Progenitor cell of endocrine pancreas (in vitro differentiated cells): ENCODE results near the gene GPR161. TPM values are rescaled to one million over a fixed set of nuclear protein-coding genes. Genes with fewer than 3 reads are reported as not detected.

ENCODE experiments used
- DNase-seq: peaks from one replicate; pipeline ENCODE4 v3.0.0; 2021; ENCODE audit warnings: low spot score; ENCODE audit not compliant: unreplicated experiment
- H3K27ac Mint-ChIP-seq: 2 replicates; pipeline ENCODE4 v1.8.0; 2021; ENCODE audit warnings: mild to moderate bottlenecking, moderate library complexity, mixed read lengths
- H3K27me3 Mint-ChIP-seq: 2 replicates; pipeline ENCODE4 v1.8.0; 2021; ENCODE audit warnings: mixed read lengths
- H3K36me3 Mint-ChIP-seq: 2 replicates; pipeline ENCODE4 v1.8.0; 2022; ENCODE audit warnings: mixed read lengths; ENCODE audit not compliant: insufficient read depth
- H3K4me1 Mint-ChIP-seq: 2 replicates; pipeline ENCODE4 v1.8.0; 2021; ENCODE audit warnings: low read depth, mixed read lengths
- H3K4me3 Mint-ChIP-seq: 2 replicates; pipeline ENCODE4 v1.8.0; 2021; ENCODE audit warnings: low read depth, mild to moderate bottlenecking, moderate library complexity, mixed read lengths
- H3K9me3 Mint-ChIP-seq: 2 replicates; pipeline ENCODE4 v1.8.0; 2021; ENCODE audit warnings: low read depth, mixed read lengths
- total RNA-seq: library from RNA; stranded (reverse); gene quantifications from 2 replicates; pipeline ENCODE4 v1.2.1, GENCODE V29; 2021
- TF ChIP-seq, protein P1 (sequence below): fragments of 200-600 bp; sonication (generic); IDR thresholded peaks from one replicate; pipeline ENCODE4 v1.5.0; 2021; ENCODE audit warnings: antibody characterized with exemption, mild to moderate bottlenecking; ENCODE audit not compliant: unreplicated experiment

GPR161 gene
- total RNA-seq, 1 donor from 2014 or later = 58.5 TPM

DNA sequence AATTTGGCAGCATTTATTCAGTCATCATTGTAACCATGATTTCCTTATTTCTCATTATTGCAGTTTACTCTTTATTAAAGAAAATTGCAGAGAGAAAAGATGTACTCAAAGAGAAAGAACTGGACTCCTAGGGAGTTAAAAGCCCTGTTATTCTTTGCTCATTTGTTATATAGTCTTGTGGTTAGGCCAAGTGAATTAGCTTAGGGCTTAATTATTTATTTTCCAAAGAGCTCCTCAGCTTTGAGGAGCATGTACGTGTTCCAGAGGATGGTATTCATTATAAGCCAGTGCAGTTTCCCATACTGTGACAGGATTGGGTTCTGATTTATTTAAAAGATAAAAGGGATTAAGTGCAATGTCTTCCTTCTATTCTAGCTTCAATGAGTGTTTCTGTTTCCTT, 86.4 kb downstream of the GPR161 start:
- Mint-ChIP-seq H3K36me3 (peaks cover 5% of the 10 kb centered on the region), H3K9me3 (no peaks in the 10 kb centered on the region), H3K27ac (peak overlapping the region; percentile 29), H3K4me3 (no peak overlapping the region), H3K27me3 (no peaks in the 10 kb centered on the region), H3K4me1 (no peaks in the 10 kb centered on the region)
- DNase-seq = no peak
- TF ChIP-seq, protein P1, sequence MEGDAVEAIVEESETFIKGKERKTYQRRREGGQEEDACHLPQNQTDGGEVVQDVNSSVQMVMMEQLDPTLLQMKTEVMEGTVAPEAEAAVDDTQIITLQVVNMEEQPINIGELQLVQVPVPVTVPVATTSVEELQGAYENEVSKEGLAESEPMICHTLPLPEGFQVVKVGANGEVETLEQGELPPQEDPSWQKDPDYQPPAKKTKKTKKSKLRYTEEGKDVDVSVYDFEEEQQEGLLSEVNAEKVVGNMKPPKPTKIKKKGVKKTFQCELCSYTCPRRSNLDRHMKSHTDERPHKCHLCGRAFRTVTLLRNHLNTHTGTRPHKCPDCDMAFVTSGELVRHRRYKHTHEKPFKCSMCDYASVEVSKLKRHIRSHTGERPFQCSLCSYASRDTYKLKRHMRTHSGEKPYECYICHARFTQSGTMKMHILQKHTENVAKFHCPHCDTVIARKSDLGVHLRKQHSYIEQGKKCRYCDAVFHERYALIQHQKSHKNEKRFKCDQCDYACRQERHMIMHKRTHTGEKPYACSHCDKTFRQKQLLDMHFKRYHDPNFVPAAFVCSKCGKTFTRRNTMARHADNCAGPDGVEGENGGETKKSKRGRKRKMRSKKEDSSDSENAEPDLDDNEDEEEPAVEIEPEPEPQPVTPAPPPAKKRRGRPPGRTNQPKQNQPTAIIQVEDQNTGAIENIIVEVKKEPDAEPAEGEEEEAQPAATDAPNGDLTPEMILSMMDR = no peak

DNA sequence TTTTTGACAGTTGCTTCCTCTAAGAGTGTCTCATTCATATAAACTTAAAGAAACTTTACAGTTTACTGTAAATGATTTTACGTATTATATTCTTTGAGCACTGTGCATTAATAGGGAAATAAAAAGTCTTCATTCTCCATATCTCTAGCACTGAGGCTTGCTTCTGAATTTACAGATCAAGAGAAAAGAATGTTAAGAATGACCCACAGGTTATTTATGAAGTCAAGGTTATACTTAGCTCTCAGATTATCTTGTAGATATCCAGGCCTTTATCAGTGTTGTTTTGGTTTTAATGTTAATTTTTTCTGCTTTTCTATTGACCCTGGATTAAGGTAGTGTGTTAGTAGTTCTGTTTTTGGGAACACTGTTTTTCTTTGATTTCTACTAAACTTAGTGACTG, 91.4 kb downstream of the GPR161 start:
- H3K4me1 Mint-ChIP-seq = no peaks in the 10 kb centered on the region
- peaks cover 24% of the 10 kb centered on the region for H3K36me3 Mint-ChIP-seq
- H3K9me3 Mint-ChIP-seq = no peaks in the 10 kb centered on the region
- no peak overlapping the region for H3K4me3 Mint-ChIP-seq
- peak overlapping the region; percentile 54 for H3K27ac Mint-ChIP-seq
- no peaks in the 10 kb centered on the region for H3K27me3 Mint-ChIP-seq
- TF ChIP-seq, protein P1 = no peak
- DNase-seq = no peak

DNA sequence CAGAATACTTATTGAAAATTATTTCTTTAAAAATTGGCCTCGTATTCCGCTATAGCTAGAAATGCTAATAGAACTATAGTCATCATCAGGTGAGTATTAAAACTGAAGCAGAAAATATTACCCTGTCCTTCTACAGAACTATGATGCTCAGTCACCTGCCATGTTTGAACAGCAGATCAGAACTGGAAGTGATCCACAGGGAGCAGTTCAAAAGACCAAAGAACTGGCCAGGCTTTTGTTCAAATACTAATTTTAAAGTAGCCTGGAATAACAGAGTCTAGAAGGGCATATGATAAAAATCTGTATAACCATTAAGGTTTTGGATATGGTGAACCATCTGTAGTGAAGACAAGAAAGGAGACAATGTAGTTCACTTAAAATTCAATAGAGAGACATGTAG, 94.4 kb downstream of the GPR161 start:
- TF ChIP-seq, protein P1 = no peak
- Mint-ChIP-seq H3K27me3 (no peaks in the 10 kb centered on the region), H3K9me3 (no peaks in the 10 kb centered on the region), H3K4me1 (no peaks in the 10 kb centered on the region), H3K4me3 (no peak overlapping the region), H3K27ac (no peak overlapping the region), H3K36me3 (peaks cover 20% of the 10 kb centered on the region)
- no peak for DNase-seq

DNA sequence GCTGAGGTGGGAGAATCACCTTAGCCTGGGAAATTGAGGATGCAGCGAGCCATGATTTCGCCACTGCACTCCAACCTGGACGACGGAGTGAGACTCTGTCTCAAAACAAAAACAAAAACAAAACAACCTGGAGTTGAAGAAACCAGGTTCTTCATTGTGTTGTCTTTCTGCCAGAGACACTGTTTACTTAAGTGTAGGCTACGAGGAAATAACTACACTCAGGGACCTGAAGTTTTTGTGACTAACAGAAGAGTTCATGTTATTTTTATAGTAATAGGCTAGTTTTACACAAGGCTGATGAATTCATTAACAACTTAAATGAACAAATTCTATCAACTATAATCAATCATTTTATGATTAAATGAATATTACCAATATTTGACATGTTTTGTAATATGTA, 101.4 kb downstream of the GPR161 start:
- no peak for DNase-seq
- H3K27ac Mint-ChIP-seq = no peak overlapping the region
- H3K4me1 Mint-ChIP-seq = no peaks in the 10 kb centered on the region
- H3K4me3 Mint-ChIP-seq = no peak overlapping the region
- H3K36me3 Mint-ChIP-seq = peaks cover 2% of the 10 kb centered on the region
- no peaks in the 10 kb centered on the region for H3K9me3 Mint-ChIP-seq
- TF ChIP-seq, protein P1 = no peak
- no peaks in the 10 kb centered on the region for H3K27me3 Mint-ChIP-seq

DNA sequence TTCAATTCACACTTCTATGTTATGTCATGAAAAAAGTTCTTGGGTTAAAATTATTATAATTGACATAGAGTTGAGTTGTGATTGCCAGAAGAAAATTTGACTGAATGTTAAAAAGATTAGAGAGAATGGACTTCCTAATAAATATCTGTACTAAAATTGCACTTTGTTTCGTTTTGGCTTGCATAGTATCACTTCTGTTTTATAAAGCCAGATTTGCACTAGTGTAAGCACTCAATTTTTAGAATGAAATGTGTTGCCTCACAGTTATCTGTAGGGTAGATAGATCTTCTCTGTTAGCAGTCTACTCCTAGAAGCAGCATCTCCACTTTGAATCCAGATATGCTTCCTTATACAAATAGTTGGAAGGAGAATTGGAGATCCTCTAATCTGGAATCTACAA, 104.7 kb downstream of the GPR161 start:
- no peak overlapping the region for H3K27ac Mint-ChIP-seq
- no peak for DNase-seq
- H3K4me1 Mint-ChIP-seq = no peaks in the 10 kb centered on the region
- no peaks in the 10 kb centered on the region for H3K9me3 Mint-ChIP-seq
- peaks cover 2% of the 10 kb centered on the region for H3K36me3 Mint-ChIP-seq
- H3K27me3 Mint-ChIP-seq = no peaks in the 10 kb centered on the region
- H3K4me3 Mint-ChIP-seq = no peak overlapping the region
- TF ChIP-seq, protein P1 = no peak

DNA sequence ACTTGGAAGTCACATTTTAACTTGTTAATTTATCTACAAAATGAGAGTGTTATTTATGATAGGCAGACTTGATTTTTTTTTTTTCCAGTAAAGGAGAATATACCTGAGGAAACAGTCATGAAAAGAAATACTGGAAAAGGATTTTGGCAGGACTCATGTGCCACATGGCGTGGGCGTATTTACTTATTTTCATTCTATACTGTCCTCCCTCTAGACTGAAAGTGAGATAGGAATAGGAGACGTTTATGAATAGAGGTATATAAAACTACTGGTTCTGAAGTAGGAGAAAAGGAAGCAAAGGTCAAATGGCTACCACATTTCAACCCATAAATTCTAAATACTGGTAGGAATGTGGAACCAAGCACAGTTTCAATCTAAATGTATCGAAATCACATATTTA, 105.1 kb downstream of the GPR161 start:
- no peaks in the 10 kb centered on the region for H3K4me1 Mint-ChIP-seq
- DNase-seq = no peak
- H3K9me3 Mint-ChIP-seq = no peaks in the 10 kb centered on the region
- no peak overlapping the region for H3K27ac Mint-ChIP-seq
- H3K36me3 Mint-ChIP-seq = peaks cover 2% of the 10 kb centered on the region
- H3K4me3 Mint-ChIP-seq = no peak overlapping the region
- TF ChIP-seq, protein P1 = no peak
- H3K27me3 Mint-ChIP-seq = no peaks in the 10 kb centered on the region
